BLaER1 (cell line): ENCODE measurements around the gene NR6A1.

Experiments
- H3K27ac ChIP-seq: shearing (Covaris generic); formaldehyde crosslinking; 2 replicates; pipeline ENCODE4 v1.8.1; 2022
- H3K27me3 ChIP-seq: shearing (Covaris generic); formaldehyde crosslinking; 2 replicates; pipeline ENCODE4 v1.8.1; 2022
- H3K36me3 ChIP-seq: shearing (Covaris generic); formaldehyde crosslinking; 2 replicates; pipeline ENCODE4 v1.8.1; 2022
- H3K4me1 ChIP-seq: shearing (Covaris generic); formaldehyde crosslinking; 2 replicates; pipeline ENCODE4 v1.8.1; 2022
- H3K4me2 ChIP-seq: shearing (Covaris generic); formaldehyde crosslinking; 2 replicates; pipeline ENCODE4 v1.8.1; 2022
- H3K4me3 ChIP-seq: shearing (Covaris generic); formaldehyde crosslinking; 2 replicates; pipeline ENCODE4 v1.8.1; 2022
- H3K9ac ChIP-seq: shearing (Covaris generic); formaldehyde crosslinking; 2 replicates; pipeline ENCODE4 v1.8.1; 2022
- H3K9me3 ChIP-seq: shearing (Covaris generic); formaldehyde crosslinking; 2 replicates; pipeline ENCODE4 v1.8.1; 2022
- H4K20me1 ChIP-seq: shearing (Covaris generic); formaldehyde crosslinking; 2 replicates; pipeline ENCODE4 v1.8.1; 2022
- Cebpa-rat ChIP-seq: shearing (Covaris generic); IDR thresholded peaks from 2 replicates; pipeline ENCODE4 v1.8.1; 2022

NR6A1 gene

GRCh38 chr9:124726886-124727285 is 44.2 kb downstream of the NR6A1 start:
- H4K20me1 ChIP-seq = no peaks in the 10 kb centered on the region
- H3K4me1 ChIP-seq = no peaks in the 10 kb centered on the region
- no peak overlapping the region for H3K27ac ChIP-seq
- no peak overlapping the region for H3K4me3 ChIP-seq
- TF ChIP-seq Cebpa-rat = no peak
- H3K36me3 ChIP-seq = no peaks in the 10 kb centered on the region
- no peaks in the 10 kb centered on the region for H3K9me3 ChIP-seq
- H3K4me2 ChIP-seq = no peak overlapping the region
- no peaks in the 10 kb centered on the region for H3K27me3 ChIP-seq
- no peak overlapping the region for H3K9ac ChIP-seq

DNA sequence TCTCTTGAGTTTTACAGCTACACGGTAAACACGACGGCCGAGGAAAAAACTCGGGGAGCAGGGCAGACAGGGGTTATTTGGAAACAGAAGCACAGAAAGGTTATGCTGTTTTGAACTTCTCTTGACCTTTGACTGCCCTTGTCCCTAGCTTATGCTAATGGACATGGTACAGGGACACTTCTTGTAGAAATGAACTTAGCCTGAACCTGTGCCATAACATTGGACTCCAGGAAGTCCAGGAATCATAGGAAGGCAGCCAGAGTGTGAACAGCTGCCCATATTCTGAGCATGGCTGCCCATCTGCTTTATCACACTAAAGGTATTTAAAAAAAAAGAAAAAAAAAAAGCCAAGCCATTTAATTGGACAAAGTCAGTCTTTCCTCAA is 46.1 kb downstream of the NR6A1 start:
- Histone ChIP-seq H3K9ac (no peak overlapping the region), H3K27me3 (no peaks in the 10 kb centered on the region), H4K20me1 (no peaks in the 10 kb centered on the region), H3K36me3 (no peaks in the 10 kb centered on the region), H3K4me3 (no peak overlapping the region), H3K4me2 (no peak overlapping the region), H3K4me1 (no peaks in the 10 kb centered on the region), H3K27ac (no peak overlapping the region), H3K9me3 (no peaks in the 10 kb centered on the region)
- no peak for TF ChIP-seq Cebpa-rat

DNA sequence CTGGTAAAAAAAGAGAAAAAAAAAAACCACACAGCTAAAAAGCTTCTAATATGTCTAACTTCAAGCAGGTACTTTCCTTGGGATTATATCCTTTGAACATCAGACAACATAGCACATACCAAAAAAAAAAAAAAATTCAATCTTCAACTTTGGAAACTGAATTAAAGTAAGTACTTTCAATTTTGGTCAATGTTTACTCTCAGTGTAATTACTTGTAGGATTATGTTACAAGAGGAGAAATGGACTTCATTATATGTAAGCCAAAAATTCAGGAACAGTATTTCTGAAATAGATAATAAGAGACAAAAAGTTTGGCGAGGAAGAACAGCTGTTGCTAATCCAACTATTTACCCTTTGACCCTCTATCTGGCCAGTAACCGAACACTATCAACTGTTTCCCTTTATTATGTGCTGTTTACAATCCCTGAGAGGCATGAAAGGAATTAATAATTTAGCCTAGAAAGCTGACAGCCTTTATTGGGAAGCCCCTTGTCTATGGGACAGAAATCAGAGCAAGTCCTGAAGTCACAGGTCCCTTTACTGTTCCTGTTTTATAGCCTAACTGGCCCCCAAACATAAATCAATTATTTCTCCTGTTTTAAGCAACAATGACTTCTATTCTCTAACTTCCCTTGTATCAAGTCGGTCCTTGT is 46.6 kb downstream of the NR6A1 start:
- TF ChIP-seq Cebpa-rat = no peak

DNA sequence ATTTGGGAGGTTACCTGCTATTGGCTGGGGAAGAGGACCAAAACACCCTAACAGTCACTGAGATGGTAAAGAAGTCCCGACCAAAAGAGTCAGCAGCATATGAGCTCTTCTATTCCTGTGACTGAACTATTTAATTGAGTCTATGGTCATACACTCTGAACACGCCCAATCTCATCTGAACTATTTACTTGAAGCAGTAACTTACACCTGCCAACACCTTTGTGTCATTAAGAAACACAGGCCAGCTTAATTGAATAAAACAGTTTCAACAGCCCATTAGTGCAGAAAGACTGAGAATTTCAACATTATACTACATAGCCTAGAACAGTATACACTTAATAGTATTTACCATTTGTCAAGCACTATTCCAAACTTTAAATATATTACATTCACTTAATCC is 47.8 kb downstream of the NR6A1 start:
- no peaks in the 10 kb centered on the region for H3K36me3 ChIP-seq
- H4K20me1 ChIP-seq = no peaks in the 10 kb centered on the region
- no peak overlapping the region for H3K4me2 ChIP-seq
- no peaks in the 10 kb centered on the region for H3K9me3 ChIP-seq
- H3K27ac ChIP-seq = no peak overlapping the region
- H3K27me3 ChIP-seq = no peaks in the 10 kb centered on the region
- H3K9ac ChIP-seq = no peak overlapping the region
- no peak for TF ChIP-seq Cebpa-rat
- H3K4me1 ChIP-seq = no peaks in the 10 kb centered on the region
- H3K4me3 ChIP-seq = no peak overlapping the region

More for the DNA sequence above, 46.6 kb downstream of the NR6A1 start:
- H3K4me1 ChIP-seq = no peaks in the 10 kb centered on the region
- H4K20me1 ChIP-seq = no peaks in the 10 kb centered on the region
- H3K9ac ChIP-seq = no peak overlapping the region
- H3K36me3 ChIP-seq = no peaks in the 10 kb centered on the region
- no peak overlapping the region for H3K4me3 ChIP-seq
- no peak overlapping the region for H3K4me2 ChIP-seq
- no peaks in the 10 kb centered on the region for H3K27me3 ChIP-seq
- H3K27ac ChIP-seq = no peak overlapping the region
- H3K9me3 ChIP-seq = no peaks in the 10 kb centered on the region

GRCh38 chr9:124721109-124721906 is 49.8 kb downstream of the NR6A1 start:
- Histone ChIP-seq H3K9me3 (no peaks in the 10 kb centered on the region), H3K27me3 (no peaks in the 10 kb centered on the region), H3K4me2 (no peak overlapping the region), H3K9ac (no peak overlapping the region), H3K27ac (no peak overlapping the region), H3K4me3 (no peak overlapping the region), H3K4me1 (no peaks in the 10 kb centered on the region), H3K36me3 (no peaks in the 10 kb centered on the region), H4K20me1 (no peaks in the 10 kb centered on the region)
- no peak for TF ChIP-seq Cebpa-rat

GRCh38 chr9:124720429-124721108 is 50.5 kb downstream of the NR6A1 start:
- Histone ChIP-seq H3K4me2 (no peak overlapping the region), H3K27ac (no peak overlapping the region), H3K9me3 (no peaks in the 10 kb centered on the region), H3K4me1 (no peaks in the 10 kb centered on the region), H3K27me3 (no peaks in the 10 kb centered on the region), H3K9ac (no peak overlapping the region), H3K36me3 (no peaks in the 10 kb centered on the region), H3K4me3 (no peak overlapping the region), H4K20me1 (no peaks in the 10 kb centered on the region)
- no peak for TF ChIP-seq Cebpa-rat

DNA sequence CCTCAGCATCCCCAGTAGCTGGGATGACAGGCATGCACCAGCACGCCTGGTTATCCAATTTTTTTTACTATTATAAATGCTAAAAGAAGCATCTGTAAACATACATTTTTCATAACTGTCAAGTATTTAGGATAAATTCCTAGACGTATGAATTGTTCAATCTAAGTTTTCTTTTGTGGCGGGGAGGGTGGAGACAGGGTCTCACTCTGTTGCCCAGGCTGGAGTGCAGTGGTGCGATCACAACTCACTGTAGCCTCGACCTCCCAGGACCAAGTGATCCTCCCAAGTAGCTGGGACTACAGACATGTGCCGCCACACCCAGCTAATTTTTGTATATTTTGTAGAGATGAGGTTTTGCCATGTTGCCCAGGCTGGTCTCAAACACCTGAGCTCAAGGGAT is 52.2 kb downstream of the NR6A1 start:
- H3K9ac ChIP-seq = no peak overlapping the region
- H4K20me1 ChIP-seq = no peaks in the 10 kb centered on the region
- no peaks in the 10 kb centered on the region for H3K9me3 ChIP-seq
- H3K4me3 ChIP-seq = no peak overlapping the region
- H3K36me3 ChIP-seq = no peaks in the 10 kb centered on the region
- H3K4me2 ChIP-seq = no peak overlapping the region
- no peaks in the 10 kb centered on the region for H3K4me1 ChIP-seq
- no peaks in the 10 kb centered on the region for H3K27me3 ChIP-seq
- no peak overlapping the region for H3K27ac ChIP-seq
- no peak for TF ChIP-seq Cebpa-rat

- no peaks in the 10 kb centered on the region for H3K9me3 ChIP-seq
- H3K4me1 ChIP-seq = no peaks in the 10 kb centered on the region
- no peak overlapping the region for H3K9ac ChIP-seq
- H3K4me3 ChIP-seq = no peak overlapping the region
- H3K4me2 ChIP-seq = no peak overlapping the region
- no peaks in the 10 kb centered on the region for H4K20me1 ChIP-seq
- TF ChIP-seq Cebpa-rat = no peak
- no peaks in the 10 kb centered on the region for H3K36me3 ChIP-seq
- no peak overlapping the region for H3K27ac ChIP-seq
- H3K27me3 ChIP-seq = no peaks in the 10 kb centered on the region
Measured at GRCh38 chr9:124717597-124717996, 53.5 kb downstream of the NR6A1 start.

DNA sequence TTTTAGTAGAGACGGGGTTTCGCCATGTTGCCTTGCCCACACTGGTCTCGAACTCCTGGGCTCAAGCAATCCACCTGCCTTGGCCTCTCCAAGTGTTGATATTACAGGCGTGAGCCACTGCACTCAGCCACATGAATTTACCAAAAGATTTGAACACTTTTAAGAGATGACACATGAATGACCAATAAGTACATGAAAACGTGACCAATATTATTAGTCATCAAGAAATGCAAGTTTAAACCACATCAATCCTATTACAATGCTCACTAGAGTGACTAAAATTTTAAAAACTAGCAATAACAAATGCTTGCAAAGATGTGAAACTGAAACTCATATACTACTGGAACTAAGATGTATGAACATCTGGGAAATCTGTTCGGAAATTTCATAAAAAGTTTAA is 54.3 kb downstream of the NR6A1 start:
- Histone ChIP-seq H3K36me3 (no peaks in the 10 kb centered on the region), H3K27me3 (no peaks in the 10 kb centered on the region), H3K4me1 (no peaks in the 10 kb centered on the region), H4K20me1 (no peaks in the 10 kb centered on the region), H3K9me3 (no peaks in the 10 kb centered on the region), H3K4me3 (no peak overlapping the region), H3K4me2 (no peak overlapping the region), H3K27ac (no peak overlapping the region), H3K9ac (no peak overlapping the region)
- TF ChIP-seq Cebpa-rat = no peak

DNA sequence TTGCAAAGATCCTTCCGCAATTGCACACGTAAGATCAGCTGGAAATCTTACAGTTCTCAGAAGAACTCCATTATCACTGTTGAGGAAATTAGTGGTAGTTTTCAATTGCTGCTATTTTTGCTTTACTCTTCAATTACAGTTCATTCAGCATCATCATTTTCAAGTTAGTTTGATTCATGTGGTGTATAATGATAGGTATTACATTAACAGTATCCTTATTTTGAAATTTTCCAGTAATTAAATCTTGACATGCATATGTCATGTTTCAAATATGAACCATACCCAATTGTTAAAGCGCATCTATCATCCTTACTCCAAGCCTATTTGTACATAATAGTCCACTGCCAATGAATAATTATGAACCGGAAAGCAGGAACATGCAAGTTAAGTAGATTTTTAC is 60.3 kb downstream of the NR6A1 start:
- Histone ChIP-seq H4K20me1 (peaks cover 35% of the 10 kb centered on the region), H3K4me3 (no peak overlapping the region), H3K9me3 (no peaks in the 10 kb centered on the region), H3K4me2 (no peak overlapping the region), H3K27ac (no peak overlapping the region), H3K36me3 (peaks cover 5% of the 10 kb centered on the region), H3K9ac (no peak overlapping the region), H3K27me3 (no peaks in the 10 kb centered on the region), H3K4me1 (no peaks in the 10 kb centered on the region)
- TF ChIP-seq Cebpa-rat = no peak
